Measurements from ENCODE around the gene RAD50.
"Not testable (repeated sequence)": the region's sequence is repeated elsewhere in the genome, so short reads cannot be mapped to it uniquely, and the experiment has no call there.

RAD50 gene

GRCh38 chr5:132566657-132567056, 9.9 kb downstream of the RAD50 start:
- no peak for TF ChIP-seq CTCF (IDR thresholded peaks at IDR 0.05; ENCODE audit: low read depth, low read length)
- no peak for TF ChIP-seq MAX (IDR thresholded peaks at IDR 0.05; ENCODE audit: low read depth, low read length)
- TF ChIP-seq POLR2A (IDR thresholded peaks at IDR 0.05; ENCODE audit: extremely low read depth, insufficient read length) = no peak
- no peak for TF ChIP-seq MYC (IDR thresholded peaks at IDR 0.05; ENCODE audit: low read depth, low read length)
- DNase-seq (ENCODE audit: low read depth) = no peak
- no peak overlapping the region for H3K4me3 ChIP-seq (ENCODE audit: low read depth, low read length)

GRCh38 chr5:132576123-132576522, 19.3 kb downstream of the RAD50 start:
- DNase-seq (ENCODE audit: low read depth) = no peak
- no peak overlapping the region for H3K4me3 ChIP-seq (ENCODE audit: low read depth, low read length)
- TF ChIP-seq CTCF (IDR thresholded peaks at IDR 0.05; ENCODE audit: low read depth, low read length) = no peak
- no peak for TF ChIP-seq MYC (IDR thresholded peaks at IDR 0.05; ENCODE audit: low read depth, low read length)
- no peak for TF ChIP-seq MAX (IDR thresholded peaks at IDR 0.05; ENCODE audit: low read depth, low read length)
- no peak for TF ChIP-seq POLR2A (IDR thresholded peaks at IDR 0.05; ENCODE audit: extremely low read depth, insufficient read length)

GRCh38 chr5:132584560-132584959, 27.8 kb downstream of the RAD50 start:
- DNase-seq (ENCODE audit: low read depth); H3K4me3 ChIP-seq (ENCODE audit: low read depth, low read length): not testable (repeated sequence)

- DNase-seq (ENCODE audit: low read depth) = no peak
- H3K4me3 ChIP-seq (ENCODE audit: low read depth, low read length) = no peak overlapping the region
- no peak for TF ChIP-seq POLR2A (IDR thresholded peaks at IDR 0.05; ENCODE audit: extremely low read depth, insufficient read length)
- TF ChIP-seq MAX (IDR thresholded peaks at IDR 0.05; ENCODE audit: low read depth, low read length) = no peak
- TF ChIP-seq MYC (IDR thresholded peaks at IDR 0.05; ENCODE audit: low read depth, low read length) = no peak
- no peak for TF ChIP-seq CTCF (IDR thresholded peaks at IDR 0.05; ENCODE audit: low read depth, low read length)
These were observed 29.3 kb downstream of the RAD50 start for GRCh38 chr5:132586063-132586462.

GRCh38 chr5:132589467-132589866, 32.7 kb downstream of the RAD50 start:
- DNase-seq (ENCODE audit: low read depth) = no peak
- H3K4me3 ChIP-seq (ENCODE audit: low read depth, low read length) = no peak overlapping the region
- no peak for TF ChIP-seq CTCF (IDR thresholded peaks at IDR 0.05; ENCODE audit: low read depth, low read length)

GRCh38 chr5:132591145-132591544, 34.4 kb downstream of the RAD50 start:
- H3K4me3 ChIP-seq (ENCODE audit: low read depth, low read length) = no peak overlapping the region
- TF ChIP-seq POLR2A (IDR thresholded peaks at IDR 0.05; ENCODE audit: extremely low read depth, insufficient read length) = no peak
- TF ChIP-seq MYC (IDR thresholded peaks at IDR 0.05; ENCODE audit: low read depth, low read length) = no peak
- TF ChIP-seq CTCF (IDR thresholded peaks at IDR 0.05; ENCODE audit: low read depth, low read length) = no peak
- TF ChIP-seq MAX (IDR thresholded peaks at IDR 0.05; ENCODE audit: low read depth, low read length) = no peak
- peak; percentile 11 for DNase-seq (ENCODE audit: low read depth)

Data from NB4 (cell line).